Stimulated activated CD4-positive, alpha-beta T cell treated with anti-CD3 and anti-CD28 coated beads, TNF-alpha, amount 100 ng/mL, for 4 hours (primary cell): Measurements from ENCODE around the gene SSTR5.
A peak's percentile ranks its signal among the peaks of the same experiment; 100 is the strongest.

Experiments used
- DNase-seq, 3 experiments: peaks; one replicate each; pipeline ENCODE4 v3.0.0-alpha.2; 2020; ENCODE audit warnings: low read depth in 3 of 3

The SSTR5 gene

GRCh38 chr16:1054660-1055556, 17.6 kb upstream of the SSTR5 start:
- peak in 2 of 3 experiments; percentile 15 to 23 for DNase-seq

- no peak for DNase-seq
Measured at GRCh38 chr16:1055557-1055924, 17.0 kb upstream of the SSTR5 start.

DNA sequence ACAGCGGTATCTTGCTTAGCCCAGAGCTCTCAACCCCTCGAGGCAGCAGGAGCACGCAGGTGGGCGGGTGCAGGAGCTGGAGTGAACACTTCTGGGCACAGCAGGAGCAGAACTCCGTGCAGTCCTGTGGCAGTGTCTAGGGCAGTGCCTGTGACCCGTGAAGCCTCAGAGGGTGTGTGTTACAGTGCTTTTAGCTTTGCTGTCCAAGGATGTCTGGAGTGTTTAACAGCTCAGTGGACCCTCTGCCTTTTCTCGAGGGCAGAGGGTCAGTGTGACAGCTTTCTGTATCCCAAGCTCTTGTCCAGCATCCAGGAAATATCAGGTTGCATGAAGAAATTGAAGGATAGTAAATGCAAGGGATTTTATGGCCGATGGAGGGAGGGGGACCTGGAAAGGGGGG, 16.4 kb upstream of the SSTR5 start:
- no peak for DNase-seq

DNA sequence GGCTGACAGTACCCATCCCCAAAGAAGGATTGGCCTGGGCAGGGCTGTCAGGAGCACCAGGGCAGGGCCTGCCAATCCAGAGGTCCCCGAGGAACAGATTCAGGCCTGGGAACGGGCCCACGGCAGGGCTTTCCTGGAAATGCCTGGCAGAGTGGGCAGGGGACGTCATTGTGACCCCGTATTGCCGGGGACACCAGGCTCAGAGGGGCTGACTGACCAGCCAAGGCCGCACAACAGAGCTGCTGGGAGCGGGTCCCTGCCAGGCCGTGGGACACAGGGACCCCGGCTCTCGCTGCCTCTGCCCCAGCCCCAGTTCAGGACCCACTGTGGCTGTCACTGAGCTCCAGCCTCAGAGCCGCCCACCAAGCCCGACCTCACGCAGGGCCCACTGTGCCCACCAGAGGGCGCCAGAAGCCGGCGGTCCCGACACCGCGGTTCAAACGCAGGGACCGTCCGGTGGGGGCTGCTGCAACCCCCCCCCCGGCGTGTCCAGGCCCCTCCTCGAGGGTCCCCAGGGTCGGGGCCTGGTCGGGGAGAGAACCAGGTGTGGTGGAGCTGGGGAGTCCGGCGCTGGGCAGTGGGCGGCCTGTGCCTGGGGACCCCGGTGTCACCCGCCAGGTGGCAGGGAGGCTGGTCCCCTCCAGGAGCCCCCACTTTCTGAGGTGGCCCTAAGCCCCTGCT, 15.2 kb upstream of the SSTR5 start:
- DNase-seq, result peak; percentile 56 to 58 (median 56)

- DNase-seq, result no peak
Measured at GRCh38 chr16:1058216-1058615, 14.3 kb upstream of the SSTR5 start.

DNA sequence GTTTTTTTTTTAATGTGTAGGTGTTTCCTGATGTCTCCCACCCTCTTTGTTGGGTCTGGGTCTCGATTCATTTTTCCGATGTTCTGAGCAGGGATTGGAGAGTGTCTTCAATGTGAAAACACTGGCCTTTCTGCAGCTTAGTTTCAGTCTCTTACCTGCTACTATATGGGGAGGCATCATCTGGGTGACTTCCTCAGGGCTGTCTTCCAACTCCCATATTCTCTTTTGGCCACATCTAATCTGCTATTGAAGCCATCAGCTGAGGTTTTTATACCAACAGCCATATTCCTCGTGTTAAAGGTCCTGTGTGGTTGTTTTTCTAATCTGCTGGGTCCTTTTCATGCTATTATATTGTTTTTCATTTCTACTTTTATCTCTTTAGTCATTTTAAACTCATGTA, 13.2 kb upstream of the SSTR5 start:
- DNase-seq, result no peak

DNA sequence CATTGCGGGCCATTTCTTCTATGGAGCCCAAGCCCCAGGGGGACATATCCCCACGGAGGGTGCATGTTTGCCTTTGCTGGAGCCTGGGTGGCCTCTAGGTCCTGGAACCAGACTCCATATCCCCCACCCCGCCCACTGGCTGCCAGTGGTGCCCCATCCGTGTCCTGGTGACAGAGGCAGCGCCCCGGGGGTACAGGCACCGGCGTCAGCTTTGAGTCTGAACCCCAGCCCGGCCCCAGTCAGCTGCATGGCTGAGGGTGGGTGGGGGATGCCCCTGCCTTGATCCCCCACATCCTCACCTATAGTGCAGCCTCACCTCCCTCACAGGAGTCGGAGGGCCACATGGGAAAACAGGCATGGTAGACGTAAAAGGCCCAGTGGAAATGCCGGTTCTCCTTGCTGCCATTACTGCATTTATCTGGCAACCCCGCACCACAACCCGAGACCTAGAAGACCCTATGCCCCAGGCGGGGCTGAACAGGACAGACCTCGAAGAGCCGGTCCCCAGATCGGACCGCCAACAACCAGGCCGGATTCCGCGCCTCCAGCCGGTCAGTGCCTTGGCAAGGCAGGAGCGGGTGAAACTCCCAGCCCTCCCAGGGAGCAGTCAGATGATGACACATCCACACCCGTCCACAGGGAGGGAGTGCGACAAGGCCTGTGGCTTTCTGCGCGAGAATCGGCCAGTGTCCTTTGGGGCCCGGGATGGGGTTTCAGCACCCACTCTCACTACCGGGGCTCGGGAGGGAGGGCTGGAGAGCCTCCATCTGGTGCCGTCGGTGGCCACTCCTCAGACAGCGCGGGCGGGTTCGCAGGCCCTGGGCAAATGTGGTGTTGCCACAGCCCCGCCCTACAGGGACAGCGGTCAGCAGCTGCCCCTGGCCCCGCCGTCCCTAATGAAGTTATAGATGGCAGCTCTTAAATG, 11.9 kb upstream of the SSTR5 start:
- DNase-seq, result no peak

DNA sequence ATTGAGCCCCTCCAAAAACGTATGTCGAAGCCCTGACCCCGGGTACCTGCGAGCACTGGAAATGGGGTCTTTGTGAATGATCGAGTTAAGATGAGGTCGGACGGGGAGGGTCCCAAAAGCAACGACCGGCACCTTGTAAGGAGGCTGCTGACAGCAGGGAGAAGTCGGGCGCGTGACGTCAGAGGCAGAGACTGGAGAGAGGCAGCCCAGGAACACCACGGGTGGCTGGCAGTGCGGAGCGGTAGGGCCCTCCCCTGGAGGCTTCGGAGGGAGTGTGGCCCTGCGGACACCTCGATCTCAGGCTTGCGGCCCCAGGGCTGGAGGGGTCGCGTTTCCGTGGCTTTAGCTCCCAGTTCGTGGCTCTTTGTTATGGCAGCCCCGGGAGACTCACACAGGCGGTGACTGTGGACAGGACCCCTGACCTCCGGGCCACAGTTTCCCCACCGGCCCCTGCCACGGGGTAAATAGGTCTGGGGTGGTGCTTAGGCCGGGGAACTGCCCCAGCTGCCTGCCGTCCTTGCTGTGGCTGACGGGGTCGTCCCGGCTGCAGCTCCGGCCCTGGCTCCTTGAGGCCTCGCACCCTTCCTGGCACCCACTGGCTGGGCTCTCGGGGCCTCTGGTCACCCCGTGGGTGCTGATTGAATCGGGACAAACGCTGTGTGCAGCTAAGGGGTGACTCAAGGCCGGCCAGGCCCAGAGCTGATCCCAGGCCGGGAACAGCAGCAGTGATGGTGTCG, 10.6 kb upstream of the SSTR5 start:
- no peak for DNase-seq

DNA sequence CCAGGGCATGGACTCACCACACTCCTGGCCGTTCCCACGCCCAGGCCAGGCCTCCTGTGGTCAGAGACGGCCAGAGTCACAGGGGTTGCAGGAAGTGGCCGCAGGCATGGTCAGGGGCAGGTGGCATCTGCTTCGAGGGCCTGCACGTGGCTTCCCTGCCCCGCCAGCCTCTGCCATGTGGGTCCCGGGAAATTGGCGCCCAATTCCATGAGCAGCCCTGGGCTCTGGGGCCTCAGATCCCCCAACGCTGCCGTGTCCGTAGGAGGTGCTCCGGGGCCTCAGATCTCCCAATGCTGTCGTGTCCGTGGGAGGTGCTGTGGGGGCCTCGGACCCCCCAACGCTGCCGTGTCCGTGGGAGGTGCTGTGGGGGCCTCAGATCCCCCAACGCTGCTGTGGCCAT, 9.7 kb upstream of the SSTR5 start:
- DNase-seq, result no peak

DNA sequence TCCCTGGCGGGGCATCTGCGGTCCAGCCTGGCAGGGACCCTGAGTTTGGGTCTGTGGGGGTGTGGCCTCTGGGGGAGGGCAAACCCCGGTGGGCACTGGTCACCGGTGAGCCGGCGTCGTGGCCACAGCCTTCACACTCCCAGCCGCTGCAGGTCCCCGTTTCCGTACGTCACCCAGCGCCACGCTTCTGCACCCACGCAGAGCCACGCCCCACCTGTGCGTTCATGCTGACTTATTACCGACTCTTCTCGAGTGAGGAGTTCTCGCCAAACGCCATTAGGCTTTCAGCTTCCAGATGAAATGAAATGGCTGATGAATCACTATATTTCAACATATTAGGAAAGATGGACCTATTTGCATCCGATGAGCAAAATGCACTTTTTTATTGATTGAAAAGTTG, 8.8 kb upstream of the SSTR5 start:
- no peak for DNase-seq

DNA sequence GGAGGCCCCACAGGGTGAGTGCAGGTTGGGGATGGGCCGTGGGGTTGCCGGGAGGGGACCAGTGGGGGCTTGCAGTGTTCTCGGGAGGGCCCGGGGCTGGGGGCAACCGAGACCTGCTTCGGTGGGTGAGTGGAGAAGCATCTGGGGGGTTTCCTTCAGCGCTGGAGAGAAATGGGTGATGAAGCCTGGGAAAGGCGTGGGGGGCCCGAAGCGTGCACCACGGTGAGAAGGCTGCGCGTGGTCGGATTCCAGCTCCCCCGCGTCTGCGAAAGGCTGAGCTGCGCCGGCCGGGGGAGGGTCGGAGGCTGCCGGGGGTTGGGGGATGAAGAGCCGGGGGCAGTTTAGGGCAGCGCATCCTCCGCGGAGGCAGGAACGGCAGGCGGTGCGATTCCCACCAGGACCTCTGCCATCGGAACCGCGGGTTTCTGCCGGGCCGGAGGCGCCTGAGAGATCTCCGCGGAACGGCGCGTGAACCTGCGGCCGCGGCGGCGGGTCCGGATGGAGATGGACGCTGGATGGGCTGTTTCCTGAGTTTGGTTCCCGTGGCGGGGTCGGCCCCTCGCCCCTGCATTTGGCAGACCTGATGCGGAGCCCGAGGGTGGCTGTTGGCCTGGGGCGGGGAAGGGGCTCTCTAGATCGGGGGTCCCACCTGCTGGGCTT, 6.9 kb upstream of the SSTR5 start:
- no peak for DNase-seq

GRCh38 chr16:1066584-1067172, 5.9 kb upstream of the SSTR5 start:
- DNase-seq, result no peak

- DNase-seq, result no peak
Measured at GRCh38 chr16:1067629-1068028, 4.9 kb upstream of the SSTR5 start.

DNA sequence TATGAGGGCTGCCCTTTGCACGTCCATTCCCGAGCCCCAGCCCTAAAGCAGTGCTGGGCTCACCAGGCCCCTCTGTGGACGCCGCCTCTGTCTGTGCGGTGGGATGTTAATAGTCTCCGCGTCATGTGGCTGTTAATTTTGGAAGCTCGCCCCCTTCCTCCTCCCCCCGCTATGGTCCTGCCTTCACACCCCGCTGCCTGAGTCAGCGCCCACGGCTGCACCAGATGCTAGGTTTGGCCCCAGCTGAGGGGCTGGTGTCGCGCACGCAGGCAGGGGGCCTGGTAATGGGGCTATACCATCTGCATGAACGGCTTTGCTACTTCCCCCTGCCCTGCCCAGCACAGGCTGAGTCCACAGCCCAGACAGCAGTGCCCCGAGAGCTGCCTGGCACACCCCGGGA, 4.1 kb upstream of the SSTR5 start:
- DNase-seq, result no peak

- no peak for DNase-seq
Measured at GRCh38 chr16:1069154-1069553, 3.4 kb upstream of the SSTR5 start.

- DNase-seq, result no peak
Measured at GRCh38 chr16:1070084-1070863, 2.3 kb upstream of the SSTR5 start.

- DNase-seq, result no peak
Measured at GRCh38 chr16:1070864-1071408, 1.6 kb upstream of the SSTR5 start.

GRCh38 chr16:1071561-1072225, 854 bp upstream of the SSTR5 start:
- DNase-seq, result no peak

- no peak for DNase-seq
Measured at GRCh38 chr16:1073262-1073558, 663 bp downstream of the SSTR5 start.
